Measurements from ENCODE around the gene PXDN.

Gene PXDN

DNA sequence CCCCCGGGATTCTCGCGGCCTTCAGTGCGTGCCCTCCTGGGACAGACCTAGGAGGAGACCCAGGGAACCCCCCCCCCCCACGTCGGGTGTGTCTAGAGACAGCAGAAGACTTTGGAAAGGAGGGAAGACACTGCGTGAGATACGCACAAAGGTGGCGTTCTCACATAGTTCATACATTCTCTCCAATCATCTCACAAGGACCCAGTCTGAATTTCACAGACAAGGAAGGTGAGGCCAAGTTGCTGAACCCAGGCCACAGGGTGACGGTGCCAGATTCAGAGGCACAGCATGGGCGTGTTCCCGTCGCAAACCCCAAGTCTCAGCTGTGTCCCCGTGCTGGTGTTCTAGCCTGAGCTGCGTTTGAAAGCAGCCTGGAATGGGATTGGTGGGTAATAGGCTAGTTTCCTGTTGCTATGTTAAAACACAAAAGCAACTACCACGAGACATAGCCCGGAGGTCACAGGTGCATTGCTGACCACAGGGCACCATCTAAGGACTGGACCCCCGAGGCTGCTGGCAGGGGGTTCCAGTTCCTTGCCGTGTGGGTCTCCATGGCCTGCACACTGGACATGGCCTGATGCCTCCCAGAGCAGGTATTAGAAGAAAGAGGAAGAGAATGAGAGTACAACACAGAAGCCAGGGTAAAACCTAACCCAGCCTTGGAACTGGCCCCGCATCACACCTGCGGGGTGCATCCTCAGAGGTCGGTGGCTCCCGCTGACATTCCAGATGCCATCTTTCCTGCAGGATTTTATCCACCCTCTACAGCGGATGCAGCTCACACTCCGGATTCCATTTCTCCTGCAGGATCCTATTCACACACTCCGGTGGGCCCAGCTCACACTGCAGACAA, 1.1 kb upstream of the PXDN start:
- TF ChIP-seq, protein P1, sequence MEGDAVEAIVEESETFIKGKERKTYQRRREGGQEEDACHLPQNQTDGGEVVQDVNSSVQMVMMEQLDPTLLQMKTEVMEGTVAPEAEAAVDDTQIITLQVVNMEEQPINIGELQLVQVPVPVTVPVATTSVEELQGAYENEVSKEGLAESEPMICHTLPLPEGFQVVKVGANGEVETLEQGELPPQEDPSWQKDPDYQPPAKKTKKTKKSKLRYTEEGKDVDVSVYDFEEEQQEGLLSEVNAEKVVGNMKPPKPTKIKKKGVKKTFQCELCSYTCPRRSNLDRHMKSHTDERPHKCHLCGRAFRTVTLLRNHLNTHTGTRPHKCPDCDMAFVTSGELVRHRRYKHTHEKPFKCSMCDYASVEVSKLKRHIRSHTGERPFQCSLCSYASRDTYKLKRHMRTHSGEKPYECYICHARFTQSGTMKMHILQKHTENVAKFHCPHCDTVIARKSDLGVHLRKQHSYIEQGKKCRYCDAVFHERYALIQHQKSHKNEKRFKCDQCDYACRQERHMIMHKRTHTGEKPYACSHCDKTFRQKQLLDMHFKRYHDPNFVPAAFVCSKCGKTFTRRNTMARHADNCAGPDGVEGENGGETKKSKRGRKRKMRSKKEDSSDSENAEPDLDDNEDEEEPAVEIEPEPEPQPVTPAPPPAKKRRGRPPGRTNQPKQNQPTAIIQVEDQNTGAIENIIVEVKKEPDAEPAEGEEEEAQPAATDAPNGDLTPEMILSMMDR (IDR thresholded peaks at IDR 0.05; ENCODE audit: low read depth, low read length), result no peak
- peak overlapping the region; percentile 59 for H3K4me3 ChIP-seq (ENCODE audit: low read depth, low read length)

DNA sequence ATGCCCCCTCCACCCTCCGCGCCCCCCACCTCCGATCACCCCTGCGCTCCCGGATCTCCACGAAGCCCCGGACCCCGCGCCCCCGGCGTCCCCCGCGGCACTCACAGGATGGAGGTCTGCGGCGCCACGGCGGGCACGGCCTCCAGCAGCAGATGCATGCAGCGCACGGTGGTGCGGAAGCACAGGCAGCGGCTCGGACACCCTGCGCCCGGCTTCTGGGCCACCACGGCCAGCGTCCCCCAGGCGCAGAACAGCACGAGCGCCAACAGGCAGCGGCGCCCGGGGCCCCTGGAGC, 217 bp downstream of the PXDN start:
- H3K27me3 ChIP-seq (ENCODE audit: insufficient read depth, low read depth, severe bottlenecking), result peaks cover 5% of the 10 kb centered on the region
- no peak for DNase-seq
- peak overlapping the region; percentile 59 for H3K4me3 ChIP-seq (ENCODE audit: low read depth, low read length)
- H3K9me3 ChIP-seq (ENCODE audit: severe bottlenecking), result no peaks in the 10 kb centered on the region
- TF ChIP-seq, protein P1 (IDR thresholded peaks at IDR 0.05; ENCODE audit: low read depth, low read length), result no peak
- H3K27ac ChIP-seq, result peak overlapping the region; percentile 70
- peaks cover 3% of the 10 kb centered on the region for H3K36me3 ChIP-seq

More for the DNA sequence above, 1.1 kb upstream of the PXDN start:
- H3K9me3 ChIP-seq (ENCODE audit: severe bottlenecking), result no peaks in the 10 kb centered on the region
- no peak for DNase-seq
- no peak overlapping the region for H3K27ac ChIP-seq
- H3K36me3 ChIP-seq, result peaks cover 3% of the 10 kb centered on the region; the same call in 1 of the 2 replicates
- peaks cover 5% of the 10 kb centered on the region for H3K27me3 ChIP-seq (ENCODE audit: insufficient read depth, low read depth, severe bottlenecking)

DNA sequence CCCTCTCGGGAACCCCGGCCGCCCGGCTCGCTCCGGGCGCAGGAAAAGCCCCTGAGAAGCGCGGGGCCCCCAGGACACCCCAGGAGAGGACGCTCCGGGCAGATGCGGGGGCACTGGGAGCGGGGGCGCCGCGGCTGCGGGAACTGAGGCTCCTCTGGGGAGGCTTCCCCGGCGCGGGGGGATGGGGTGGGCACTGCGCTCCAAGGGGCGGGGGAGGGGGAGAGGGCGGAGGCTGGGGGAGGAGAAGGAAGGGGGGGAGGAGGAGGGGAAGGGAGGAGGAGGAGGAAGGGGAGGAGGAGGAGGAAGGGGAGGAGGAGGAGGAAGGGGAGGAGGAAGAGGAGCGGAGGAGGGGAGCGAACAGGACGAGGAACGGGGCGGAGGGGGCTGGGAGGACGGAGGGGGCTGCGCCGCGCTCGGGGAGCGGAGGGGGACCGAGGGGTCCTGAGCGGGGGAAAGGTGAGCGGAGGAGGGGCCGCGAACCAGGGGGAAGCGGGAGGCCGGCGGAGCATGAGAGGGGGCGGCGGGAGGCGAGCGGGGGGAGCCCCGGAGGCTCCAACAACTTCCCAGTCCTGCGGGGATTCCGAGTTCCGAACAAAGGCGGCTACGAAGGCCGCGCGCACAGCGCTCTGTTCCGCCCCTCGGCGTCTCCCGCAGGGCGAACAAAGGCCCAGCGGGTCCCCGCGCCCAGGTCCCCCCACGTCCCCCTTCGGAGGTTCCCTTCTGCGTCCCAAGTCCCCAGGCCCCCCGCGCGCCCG, 742 bp downstream of the PXDN start:
- TF ChIP-seq, protein P1 (IDR thresholded peaks at IDR 0.05; ENCODE audit: low read depth, low read length), result no peak
- Histone ChIP-seq H3K27ac (peak overlapping the region; percentile 70; the same call in 1 of the 2 replicates), H3K9me3 (ENCODE audit: severe bottlenecking) (no peaks in the 10 kb centered on the region), H3K4me3 (ENCODE audit: low read depth, low read length) (peak overlapping the region; percentile 59), H3K27me3 (ENCODE audit: insufficient read depth, low read depth, severe bottlenecking) (peaks cover 5% of the 10 kb centered on the region), H3K36me3 (peaks cover 3% of the 10 kb centered on the region)
- peak; percentile 44 for DNase-seq

DNA sequence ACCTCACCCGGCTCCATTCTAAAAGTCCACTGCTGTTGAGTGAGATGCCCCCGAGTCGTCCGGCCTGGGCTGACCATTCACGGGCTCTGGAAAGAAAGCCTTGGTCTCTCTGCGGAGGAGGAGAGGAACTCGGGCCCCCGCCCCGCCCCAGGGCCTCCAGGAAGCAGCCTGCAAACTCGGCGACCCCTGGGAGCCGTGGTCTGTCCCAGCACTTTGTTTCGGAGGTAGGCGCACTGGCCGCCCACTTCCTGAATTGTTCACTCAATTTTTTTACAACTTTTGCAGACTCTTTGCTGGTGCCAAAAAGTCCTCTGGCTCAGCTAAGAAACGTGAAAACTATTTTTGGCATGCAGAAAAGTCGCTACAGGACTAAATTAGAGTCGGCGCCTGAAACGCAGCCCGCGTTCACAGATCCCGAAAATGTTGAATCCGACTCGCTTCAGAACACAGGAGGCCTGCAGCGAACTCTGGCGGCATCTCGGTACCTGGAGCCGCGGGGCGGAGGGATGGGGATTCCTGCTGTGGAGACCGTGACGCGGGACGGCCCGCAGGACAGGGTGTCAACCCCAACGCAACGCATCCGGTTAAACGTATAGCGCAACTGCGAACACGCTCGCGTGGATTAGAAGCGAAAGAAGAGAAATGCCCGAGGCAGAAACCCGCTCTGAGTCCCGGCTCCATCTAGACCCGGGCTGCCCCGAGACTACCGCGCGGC, 1.5 kb downstream of the PXDN start:
- Histone ChIP-seq H3K4me3 (ENCODE audit: low read depth, low read length) (no peak overlapping the region), H3K9me3 (ENCODE audit: severe bottlenecking) (no peaks in the 10 kb centered on the region), H3K36me3 (peaks cover 3% of the 10 kb centered on the region), H3K27me3 (ENCODE audit: insufficient read depth, low read depth, severe bottlenecking) (peaks cover 5% of the 10 kb centered on the region), H3K27ac (no peak overlapping the region)
- DNase-seq, result peak; percentile 8
- TF ChIP-seq, protein P1 (IDR thresholded peaks at IDR 0.05; ENCODE audit: low read depth, low read length), result no peak

DNA sequence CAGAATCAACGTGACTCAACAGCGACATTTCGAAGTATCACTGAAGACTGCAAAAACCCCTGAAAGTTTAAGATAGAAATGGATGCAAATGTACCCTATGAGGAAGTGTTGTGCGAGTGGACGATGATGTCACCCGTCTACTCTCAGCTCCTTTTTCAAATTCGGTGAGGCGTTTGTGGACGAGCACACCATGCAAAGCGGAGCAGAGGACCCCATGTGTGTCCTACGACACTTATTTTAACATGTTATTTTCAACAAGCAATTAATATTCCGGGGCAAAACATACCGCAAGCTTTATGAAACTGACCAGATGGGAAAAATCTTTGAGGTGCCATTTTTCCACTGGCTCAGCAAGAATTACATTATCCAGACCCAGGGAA, 2.0 kb downstream of the PXDN start:
- DNase-seq, result no peak
- Histone ChIP-seq H3K36me3 (peaks cover 3% of the 10 kb centered on the region), H3K9me3 (ENCODE audit: severe bottlenecking) (no peaks in the 10 kb centered on the region), H3K27ac (no peak overlapping the region), H3K4me3 (ENCODE audit: low read depth, low read length) (no peak overlapping the region), H3K27me3 (ENCODE audit: insufficient read depth, low read depth, severe bottlenecking) (peaks cover 5% of the 10 kb centered on the region)
- TF ChIP-seq, protein P1 (IDR thresholded peaks at IDR 0.05; ENCODE audit: low read depth, low read length), result no peak

Measured in WERI-Rb-1 (cell line).